SIG-M5 treated with dmso at 0.1 percent for 504 hours (cell line): ENCODE data around the gene PPP1R14B.
A peak's percentile ranks its signal among the peaks of the same experiment; 100 is the strongest.

Source experiments
- DNase-seq: peaks from one replicate; lab custom pipeline; 2025; ENCODE audit not compliant: unreplicated experiment; lab: John Stamatoyannopoulos, UW

Gene PPP1R14B

DNA sequence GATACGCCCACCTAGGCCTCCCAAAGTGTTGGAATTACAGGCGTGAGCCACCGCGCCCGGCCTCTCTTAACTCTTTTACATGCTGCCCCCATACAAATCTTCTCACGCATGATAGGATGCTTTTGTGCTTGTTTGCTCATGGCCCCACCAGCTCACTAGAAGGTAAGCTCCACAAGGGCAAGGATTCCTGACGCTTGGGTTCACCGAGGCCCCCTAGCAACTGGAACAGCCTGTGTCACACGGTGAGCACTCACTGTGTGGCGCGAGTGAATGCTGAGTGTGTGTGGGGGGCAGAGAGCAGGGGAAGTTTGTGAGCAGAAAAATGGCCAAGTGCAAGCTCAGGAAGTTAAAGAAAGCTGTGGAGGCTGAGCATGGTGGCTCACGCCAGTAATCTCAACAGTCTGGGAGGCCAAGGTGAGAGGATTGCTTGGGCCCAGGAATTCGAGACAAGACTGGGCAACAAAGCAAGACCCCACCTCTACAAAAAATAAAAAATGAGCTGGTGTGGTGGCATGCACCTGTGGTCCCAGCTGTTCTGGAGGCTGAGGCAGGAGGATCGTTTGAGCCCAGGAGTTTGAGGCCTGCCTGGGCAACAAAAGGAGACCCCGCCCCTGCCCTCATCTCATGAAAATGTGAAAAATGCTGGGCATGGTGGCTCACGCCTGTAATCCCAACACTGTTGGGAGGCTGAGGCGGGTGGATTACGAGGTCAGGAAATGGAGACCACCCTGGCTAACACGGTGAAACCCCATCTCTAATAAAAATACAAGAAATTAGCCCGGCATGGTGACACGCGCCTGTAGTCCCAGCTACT lies 35.4 kb upstream of the PPP1R14B start:
- DNase-seq, result no peak

DNA sequence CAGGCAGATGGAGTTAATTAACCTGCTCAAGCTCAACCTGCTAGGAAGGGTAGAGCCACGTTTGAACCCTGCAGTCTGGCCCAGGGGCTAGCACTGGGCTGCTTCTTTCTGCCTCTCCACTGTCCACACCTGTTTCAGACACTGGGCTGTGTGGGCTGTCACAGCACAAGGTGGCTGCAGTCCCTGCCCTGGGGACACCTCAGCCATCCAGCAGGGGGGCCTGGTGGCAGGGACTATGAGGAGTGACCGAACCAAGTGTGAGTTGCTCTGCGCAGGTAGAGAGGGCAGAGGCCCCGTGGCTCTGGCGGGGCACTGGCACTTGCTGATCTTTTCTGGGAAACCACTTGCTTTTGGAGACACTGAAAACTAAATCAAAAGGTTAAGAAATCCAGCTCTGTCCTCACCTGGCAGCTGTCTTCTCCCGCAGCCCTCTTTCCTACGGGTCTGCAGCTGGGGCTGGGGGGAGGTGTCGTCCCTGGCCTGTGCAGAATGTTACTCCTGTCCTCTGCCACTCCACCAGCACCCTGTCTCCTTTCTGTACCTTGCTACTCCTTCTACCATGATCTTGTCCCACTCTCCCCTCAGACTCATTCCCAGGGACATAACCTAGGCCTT lies 31.9 kb upstream of the PPP1R14B start:
- DNase-seq, result no peak

DNA sequence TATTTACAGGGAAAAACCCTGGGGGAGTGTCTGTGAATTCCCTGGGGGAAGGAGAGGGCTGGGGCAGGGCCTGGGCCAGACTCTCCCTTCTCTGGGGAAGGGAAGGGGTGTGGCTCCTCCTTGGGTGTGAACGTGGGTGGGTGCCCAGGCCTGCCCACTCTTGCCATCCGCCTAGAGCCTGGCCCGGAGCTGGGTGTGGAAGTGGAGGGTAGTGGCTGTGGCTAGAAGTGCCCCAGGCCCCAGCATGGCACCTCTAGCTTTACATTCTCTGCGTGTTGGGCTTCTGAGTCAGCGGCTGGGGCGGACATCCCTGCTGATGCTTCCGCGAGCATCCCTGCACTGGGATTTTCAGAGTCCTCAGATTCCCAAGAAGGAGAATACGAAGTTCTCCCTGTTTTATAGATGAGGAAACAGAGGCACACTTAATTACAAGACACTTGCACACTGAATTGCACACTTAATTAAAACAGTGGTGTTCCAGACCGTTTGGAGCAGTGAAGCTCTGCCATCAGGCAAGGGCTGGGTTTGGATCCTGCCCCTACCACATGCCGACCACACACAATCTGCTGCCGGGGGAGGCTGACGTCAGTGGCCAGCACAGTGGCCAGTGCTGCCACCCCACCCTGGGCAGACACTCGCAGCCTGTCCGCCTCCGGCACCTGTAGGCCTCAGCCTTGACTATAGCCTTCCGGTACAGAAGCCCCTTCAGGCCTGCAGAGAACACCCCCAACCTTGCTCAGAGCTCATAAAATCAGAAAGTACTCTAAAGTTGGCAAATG lies 30.1 kb upstream of the PPP1R14B start:
- no peak for DNase-seq

DNA sequence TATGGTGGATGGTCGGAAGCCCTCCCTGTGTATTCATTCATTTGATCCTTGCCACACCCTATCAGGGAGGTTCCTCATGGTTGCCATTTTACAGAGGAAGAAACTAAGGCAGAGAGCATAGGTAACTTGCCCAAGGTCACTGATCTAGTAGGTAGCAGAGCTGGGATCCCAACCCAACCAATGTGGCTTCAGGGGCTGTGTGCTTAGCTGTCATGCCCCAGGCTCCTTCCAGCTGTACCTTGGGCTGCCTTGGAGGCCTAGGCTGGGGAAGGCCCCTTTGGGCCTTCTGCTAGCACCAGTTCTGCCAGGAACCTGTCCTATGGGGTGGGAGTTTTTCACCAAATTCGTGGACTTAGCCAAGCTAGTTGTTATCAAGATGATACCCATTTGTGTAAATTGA lies 29.1 kb upstream of the PPP1R14B start:
- no peak for DNase-seq

DNA sequence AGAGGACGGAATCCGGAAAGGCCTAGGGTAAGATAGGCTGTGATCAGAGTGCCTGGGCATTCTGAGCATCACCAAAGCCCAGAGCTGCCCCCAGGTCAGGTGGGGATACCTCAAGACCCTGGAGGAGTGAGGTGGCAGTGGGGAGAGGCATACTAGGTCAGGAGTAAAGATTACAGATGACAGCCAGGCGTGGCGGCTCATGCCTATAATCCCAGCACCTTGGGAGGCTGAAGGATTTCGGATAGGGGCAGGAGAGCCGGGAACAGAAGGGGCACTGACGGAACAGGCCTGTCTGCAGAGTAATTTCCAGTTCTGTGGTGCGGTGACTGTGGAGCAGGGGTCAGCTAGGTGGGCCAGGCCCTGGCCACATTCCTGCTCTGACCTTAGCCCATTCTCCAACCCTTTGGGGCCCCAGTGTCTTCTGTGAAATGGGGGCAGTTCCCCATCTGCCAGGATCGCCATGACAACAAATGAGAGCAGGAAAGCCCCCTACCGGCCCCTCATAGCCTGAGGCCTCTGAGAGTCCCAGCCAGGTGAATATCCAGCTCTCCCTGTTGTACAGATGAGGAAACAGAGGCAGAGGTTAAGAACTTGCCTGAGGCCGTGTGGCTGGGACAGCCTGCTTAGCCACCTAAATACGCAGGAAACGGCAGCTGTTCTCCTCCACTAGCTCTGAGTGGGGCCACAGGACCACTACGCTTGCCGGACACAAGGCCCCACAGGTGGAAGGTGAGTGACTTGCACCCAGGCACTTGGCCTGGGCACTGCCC lies 28.5 kb upstream of the PPP1R14B start:
- DNase-seq, result no peak

DNA sequence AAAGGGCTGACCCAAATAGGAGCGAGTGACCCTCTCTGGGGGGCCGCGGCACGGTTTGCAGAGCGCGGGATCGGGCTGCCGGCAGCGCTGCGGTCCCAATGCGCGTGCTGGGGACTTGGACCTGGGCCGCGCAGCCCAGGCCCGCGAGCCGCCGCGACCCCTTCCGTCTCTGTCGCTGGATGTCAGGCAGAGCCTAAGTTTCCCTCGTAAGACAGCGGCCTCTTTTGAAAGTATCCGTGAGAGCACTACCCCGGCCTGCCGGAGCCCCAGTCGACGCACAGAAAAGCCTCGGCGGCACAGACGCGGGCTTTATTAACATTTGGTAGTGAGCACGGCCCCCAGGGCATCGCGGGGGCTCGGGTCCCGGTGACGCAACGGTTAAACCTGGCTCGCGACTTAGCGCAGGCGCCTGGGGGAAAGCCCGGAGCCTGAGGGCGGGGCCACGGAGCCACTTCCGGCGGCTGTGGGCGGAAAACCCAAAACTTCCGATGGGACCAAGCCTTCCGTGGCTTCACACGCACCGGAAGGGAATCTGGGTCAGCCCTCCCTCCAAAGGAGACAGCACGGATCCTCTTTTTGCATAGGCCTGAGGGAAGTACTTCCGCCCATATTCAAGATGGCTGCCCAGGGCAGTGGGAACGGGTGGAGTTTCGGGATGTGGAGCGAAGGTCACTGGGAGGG lies 22.9 kb upstream of the PPP1R14B start:
- peak; percentile 99 for DNase-seq

DNA sequence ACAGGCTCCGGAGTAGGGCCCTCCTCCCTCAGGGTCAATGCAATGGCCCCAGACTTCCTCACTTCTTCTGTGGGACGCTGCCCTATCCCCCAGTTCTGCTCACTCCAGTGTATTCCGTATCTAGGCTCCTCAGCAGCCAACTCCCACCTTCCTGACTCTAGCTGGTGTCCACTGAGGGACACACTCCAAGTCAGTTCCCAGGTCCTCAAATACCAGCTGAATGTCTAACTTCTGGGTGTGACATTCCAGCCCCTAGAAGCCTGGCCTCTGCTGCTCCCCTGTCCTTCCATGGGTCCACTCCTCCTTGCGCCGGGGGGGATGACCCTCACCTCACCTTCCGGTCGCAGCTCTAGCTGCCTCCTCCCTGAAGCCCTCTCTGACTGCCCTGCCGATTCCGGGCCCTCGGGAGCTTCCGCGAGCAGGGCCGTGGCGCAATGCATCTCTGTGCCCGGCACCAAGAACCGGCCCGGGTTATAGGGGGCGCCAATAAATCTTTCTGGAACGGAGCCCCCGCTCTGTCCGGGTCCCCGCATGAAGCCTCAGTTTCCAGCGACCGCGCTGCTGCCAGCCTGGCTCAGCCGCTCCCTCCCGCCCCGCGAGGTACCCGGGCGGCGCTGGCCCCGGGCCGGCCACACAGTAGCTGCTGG lies 22.3 kb upstream of the PPP1R14B start:
- DNase-seq, result peak; percentile 62

DNA sequence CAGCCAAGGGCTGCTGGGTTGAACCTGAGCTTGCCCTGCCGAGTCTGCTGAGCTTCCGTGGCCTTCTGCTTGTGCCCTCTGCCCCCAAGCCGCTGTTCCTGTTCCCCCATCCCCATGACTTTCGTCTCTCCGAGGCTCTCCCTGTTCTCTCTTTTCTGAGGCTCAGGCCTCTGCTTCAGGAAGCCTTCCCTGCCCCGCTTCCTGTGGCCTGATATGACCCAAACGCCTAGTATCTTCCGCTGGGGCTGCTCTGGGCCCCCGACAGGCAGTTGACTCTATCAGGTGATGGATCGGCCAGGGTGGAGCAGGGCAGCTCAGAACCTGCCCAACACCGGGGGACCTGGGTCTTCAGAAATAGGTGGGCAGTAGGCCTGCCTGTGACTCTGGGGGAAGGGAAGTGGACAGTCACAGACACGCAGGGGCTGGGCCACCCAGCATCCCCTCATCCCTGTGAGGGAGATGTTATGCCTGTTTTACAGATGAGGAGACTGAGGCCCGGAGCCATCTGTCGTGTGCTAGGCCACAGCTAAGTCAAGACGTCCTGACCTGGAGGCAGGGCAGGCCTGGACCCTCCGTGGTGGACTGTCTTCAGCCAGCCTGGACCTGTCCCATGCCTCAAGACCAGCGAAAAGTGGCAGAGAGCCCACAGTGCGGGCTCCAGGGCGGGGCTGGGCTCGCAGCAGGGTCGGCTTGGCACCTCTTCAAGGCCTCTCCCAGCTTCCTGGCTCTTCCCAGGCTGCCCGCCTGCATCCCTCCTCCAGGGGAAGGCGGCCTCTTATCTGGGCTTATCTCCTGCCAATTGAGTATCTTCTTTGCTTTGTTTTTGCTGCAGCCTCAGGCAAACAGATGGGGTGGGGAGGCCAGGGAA lies 21.5 kb upstream of the PPP1R14B start:
- DNase-seq, result peak; percentile 9

DNA sequence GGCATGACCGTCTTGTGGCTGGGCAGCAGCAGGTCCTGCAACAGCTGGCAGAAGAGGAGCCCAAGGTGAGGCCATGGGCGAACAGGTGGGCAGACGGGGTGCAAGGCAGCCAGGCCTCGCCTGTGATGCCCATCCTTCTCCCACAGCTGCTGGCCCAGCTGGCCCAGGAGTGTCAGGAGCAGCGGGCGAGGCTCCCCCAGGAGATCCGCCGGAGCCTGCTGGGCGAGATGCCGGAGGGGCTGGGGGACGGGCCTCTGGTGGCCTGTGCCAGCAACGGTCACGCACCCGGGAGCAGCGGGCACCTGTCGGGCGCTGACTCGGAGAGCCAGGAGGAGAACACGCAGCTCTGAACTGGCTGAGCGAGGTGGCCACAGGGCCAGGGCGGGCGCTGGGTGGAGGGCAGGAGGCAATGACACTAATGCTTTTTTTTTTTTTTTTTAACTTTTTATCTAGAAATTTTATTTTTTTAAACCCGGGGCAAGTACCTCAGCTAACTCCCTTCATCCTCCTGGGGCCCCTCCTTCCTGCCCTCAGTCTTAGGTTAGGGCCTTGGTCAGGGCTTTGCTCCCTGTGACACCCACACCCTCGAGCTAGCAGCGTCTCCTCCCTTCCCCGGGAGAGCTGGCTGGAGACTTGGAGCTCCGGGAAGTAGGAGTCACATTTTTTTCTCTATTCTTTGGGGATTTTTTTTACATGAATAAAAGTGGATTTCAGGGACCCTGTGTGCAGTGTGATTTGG lies 20.6 kb upstream of the PPP1R14B start:
- no peak for DNase-seq

DNA sequence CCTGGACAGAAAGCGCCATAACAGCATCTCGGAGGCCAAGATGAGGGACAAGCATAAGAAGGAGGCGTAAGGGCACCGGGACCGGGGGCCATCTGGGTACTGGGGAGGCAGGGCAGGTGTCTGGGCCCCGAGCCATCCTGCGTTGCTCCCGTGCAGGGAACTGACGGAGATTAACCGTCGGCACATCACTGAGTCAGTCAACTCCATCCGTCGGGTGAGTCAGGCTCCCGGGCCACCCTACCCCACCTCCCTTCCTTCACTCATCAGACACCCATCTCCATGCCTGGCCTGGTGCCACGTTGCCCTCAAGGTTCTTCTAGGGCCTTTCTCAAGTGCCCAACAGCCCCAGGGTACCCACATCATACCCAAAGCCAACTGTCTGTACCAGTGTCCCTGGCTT lies 19.6 kb upstream of the PPP1R14B start:
- no peak for DNase-seq

DNA sequence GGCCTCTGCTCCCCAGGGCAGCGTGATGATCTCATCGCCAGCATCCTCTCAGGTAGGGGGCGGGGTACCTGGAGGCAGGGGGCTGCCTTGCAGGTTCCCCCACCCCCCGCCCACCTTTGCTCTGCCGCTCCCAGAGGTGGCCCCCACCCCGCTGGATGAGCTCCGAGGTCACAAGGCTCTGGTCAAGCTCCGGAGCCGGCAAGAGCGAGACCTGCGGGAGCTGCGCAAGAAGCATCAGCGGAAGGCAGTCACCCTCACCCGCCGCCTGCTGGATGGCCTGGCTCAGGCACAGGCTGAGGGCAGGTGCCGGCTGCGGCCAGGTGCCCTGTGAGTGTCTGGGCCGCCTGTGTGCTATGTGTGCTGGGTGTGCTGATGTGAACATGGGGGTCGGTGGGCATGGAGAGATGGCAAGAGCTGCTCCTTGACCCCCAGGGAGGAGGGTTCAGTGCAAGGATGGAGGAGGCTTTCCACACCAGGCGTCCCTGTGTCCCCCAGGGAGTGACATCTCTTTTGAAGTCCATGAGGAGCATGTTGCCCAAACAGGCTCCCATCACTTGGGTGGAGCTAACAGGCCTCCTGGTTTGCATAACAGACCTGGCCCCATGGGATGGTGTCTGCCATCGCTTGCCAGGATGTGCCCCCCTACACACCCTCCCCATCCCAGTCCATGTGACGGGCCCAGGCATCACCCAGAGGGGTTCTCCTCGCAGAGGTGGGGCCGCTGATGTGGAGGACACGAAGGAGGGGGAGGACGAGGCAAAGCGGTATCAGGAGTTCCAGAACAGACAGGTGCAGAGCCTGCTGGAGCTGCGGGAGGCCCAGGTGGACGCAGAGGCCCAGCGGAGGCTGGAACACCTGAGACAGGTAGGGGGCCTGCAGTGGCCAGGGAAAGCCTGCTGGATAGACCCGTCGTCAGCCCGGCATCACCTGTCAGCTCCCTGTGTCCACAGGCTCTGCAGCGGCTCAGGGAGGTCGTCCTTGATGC lies 18.7 kb upstream of the PPP1R14B start:
- DNase-seq, result no peak

DNA sequence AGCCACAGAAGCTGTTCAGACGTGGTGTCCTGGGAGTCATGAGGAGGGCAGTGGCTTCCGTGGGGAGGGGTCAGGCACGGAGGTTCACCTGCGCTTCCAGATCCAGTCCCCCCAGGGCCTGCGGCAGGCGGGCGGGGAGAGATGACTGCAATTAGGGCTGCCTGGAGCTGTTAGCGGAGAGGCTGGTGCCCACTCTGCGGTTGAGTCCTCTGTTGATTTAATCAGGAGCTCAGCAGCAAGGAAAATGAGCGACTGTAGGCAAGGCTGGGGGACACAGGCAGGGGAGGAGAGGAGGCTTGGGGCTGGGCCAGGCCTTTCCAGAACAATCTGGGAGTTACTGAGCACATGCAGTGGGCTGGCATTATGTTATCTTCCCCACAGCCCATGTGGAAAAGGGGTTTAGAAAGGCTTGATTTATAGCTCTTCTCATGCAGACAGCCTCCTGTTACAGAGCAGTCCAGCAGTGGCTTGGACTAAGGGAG lies 17.7 kb upstream of the PPP1R14B start:
- no peak for DNase-seq

DNA sequence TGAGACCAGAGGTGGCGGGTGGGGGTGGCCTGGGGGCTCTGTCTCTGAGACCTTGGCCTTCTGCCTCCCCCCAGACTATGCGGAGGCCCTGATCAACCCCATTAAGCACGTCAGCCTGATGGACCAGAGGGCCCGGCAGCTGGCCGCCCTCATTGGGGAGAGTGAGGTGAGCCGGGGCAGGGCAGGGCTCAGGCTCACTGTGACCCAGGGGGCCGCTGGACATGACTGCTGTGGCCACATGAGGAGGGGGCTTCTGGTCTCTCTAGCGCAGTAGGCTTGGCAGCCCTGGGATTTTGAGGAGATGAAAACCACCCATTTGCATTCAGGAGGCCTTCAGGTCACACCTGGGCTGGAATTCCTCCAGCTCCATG lies 17.2 kb upstream of the PPP1R14B start:
- DNase-seq, result no peak

DNA sequence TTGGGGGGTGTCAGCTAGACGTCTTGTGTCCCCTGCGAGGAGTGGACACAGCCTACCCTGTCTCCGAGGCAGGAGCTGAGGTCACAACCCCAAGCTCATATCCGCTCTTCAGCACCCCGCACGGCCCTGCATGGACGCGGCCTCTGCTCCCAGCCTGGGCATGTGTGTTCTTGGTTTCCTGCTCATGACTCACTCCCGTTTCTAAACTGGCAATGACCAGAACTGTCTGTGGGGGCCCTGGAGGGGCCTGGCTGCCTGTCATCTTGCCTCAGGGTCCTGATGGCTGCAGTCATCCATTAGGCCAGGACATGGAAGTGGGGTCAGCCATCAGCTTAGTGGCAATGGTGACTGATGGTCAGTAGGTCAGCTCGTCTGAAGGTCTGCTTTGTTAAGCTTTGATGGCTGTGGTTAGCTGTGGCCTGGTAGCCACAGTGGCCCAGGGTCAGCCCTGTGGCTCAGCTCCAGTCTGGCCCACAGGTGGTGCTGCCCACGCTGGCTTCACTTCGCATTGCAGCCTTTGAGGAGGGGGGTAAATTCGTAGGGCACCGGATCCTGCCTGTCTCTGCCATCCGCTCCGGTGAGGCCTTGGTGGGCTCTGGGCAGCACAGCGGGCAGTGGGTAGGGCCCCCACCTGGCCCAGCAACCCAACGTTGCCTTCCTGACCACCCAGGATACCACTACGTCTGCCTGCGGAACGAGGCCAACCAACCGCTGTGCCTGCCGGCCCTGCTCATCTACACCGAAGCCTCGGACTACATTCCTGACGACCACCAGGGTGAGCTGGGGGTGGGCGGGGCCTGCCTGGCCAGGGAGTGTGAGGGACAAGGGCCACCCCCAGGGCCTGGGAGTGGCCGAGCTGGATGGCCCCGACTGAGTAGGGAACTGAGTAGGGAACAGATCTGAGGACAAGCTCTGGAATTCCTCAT lies 16.5 kb upstream of the PPP1R14B start:
- DNase-seq, result no peak

DNA sequence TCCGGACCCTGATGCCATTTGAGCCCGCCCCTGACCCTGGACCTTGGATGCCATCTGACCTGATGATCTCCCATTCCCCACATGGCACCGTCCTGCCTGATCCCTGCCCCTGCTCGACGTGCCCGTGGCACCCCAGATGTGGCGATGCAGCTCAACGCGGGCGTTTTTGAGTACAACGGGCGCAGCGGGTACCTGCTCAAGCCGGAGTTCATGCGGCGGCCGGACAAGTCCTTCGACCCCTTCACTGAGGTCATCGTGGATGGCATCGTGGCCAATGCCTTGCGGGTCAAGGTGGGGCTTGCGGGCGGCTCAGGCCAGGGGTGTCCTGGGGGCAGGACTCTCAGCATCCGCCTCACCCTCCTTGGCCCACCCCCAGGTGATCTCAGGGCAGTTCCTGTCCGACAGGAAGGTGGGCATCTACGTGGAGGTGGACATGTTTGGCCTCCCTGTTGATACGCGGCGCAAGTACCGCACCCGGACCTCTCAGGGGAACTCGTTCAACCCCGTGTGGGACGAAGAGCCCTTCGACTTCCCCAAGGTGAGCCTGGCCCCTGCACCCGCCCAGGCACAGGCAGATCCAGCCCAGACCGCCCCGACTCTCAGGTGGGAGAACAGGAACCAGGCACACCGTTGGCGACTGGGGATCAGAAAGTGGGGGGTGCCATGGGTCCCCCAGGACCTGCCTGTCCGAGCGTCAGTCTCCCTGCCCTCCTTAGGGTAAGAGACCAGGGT lies 15.7 kb upstream of the PPP1R14B start:
- no peak for DNase-seq
